GM12878 (cell line): ENCODE measurements around the gene MYO16. TPM values are rescaled to one million over a fixed set of nuclear protein-coding genes. Genes with fewer than 3 reads are reported as not detected.

Experiments used
- ATAC-seq: fragments of 200-7000 bp; cut with Tn5 transposase; 3 replicates; pipeline ENCODE4 v1.9.1; 2020; ENCODE audit warnings: mild to moderate bottlenecking, moderate library complexity
- BruUV-seq: library from RNA; stranded (reverse); fragments of 400-500 nt; replicated peaks from 2 replicates; lab custom pipeline; 2021; lab: Mats Ljungman, UMichigan
- CTCF ChIA-PET: fragments of 300-600 bp; sonication (Branson Sonifier 250); formaldehyde crosslinking; extraction: SDS; loops from one replicate; lab custom pipeline; 2021; ENCODE audit warnings: inconsistent platforms; lab: Yijun Ruan, JAX
- POLR2A ChIA-PET: fragments of 350-600 bp; formaldehyde crosslinking; extraction: SDS; loops from one replicate; lab custom pipeline; 2021; ENCODE audit warnings: inconsistent platforms; lab: Charles Lee
- RAD21 ChIA-PET: fragments of 300-600 bp; sonication (Branson Sonifier 250); formaldehyde crosslinking; loops from one replicate; lab custom pipeline; 2023; ENCODE audit warnings: antibody characterized with exemption; ENCODE audit not compliant: unreplicated experiment; lab: Charles Lee
- SMC1A ChIA-PET: fragments of 300-600 bp; sonication (Branson Sonifier 250); formaldehyde crosslinking; loops from one replicate; lab custom pipeline; 2023; ENCODE audit not compliant: unreplicated experiment, uncharacterized antibody; lab: Charles Lee
- DNase-seq: peaks from one replicate; pipeline ENCODE4 v3.0.0-alpha.2; 2011; ENCODE audit warnings: low read depth, low spot score
- FAIRE-seq: peaks from 3 replicates; lab custom pipeline; 2011; peaks lifted over from hg19 to GRCh38; lab: Jason Lieb, UNC
- H2AFZ ChIP-seq: 2 replicates; pipeline ENCODE4 v1.6.0; 2011; ENCODE audit warnings: low read depth, low read length, control low read depth; ENCODE audit not compliant: control insufficient read depth
- H3K27ac ChIP-seq: 2 replicates; pipeline ENCODE4 v1.5.1; 2011; ENCODE audit warnings: control low read depth; ENCODE audit not compliant: control insufficient read depth, insufficient read depth
- H3K27me3 ChIP-seq, 2 experiments: replicated peaks in 1 of 2; 2 replicates each; pipeline versions ENCODE4 v1.6.0 to v1.6.1; 2011; ENCODE audit warnings: low read length in 1 of 2; ENCODE audit not compliant: control insufficient read depth in 2 of 2, insufficient read depth in 2 of 2
- H3K36me3 ChIP-seq, 2 experiments: 2 replicates each; pipeline ENCODE4 v1.5.1; 2011; ENCODE audit warnings: low read length in 1 of 2; ENCODE audit not compliant: control insufficient read depth in 2 of 2, insufficient read depth in 2 of 2
- H3K4me1 ChIP-seq: 2 replicates; pipeline ENCODE4 v1.6.1; 2011; ENCODE audit warnings: mild to moderate bottlenecking, low read length, moderate library complexity, mixed read lengths; ENCODE audit not compliant: control insufficient read depth, insufficient read depth
- H3K4me2 ChIP-seq: 2 replicates; pipeline ENCODE4 v1.6.0; 2011; ENCODE audit warnings: control low read depth; ENCODE audit not compliant: control insufficient read depth, insufficient read depth
- H3K4me3 ChIP-seq: fragments of 200-600 bp; sonication (generic); 2 replicates; pipeline ENCODE4 v1.5.1; 2016
- H3K79me2 ChIP-seq: 2 replicates; pipeline ENCODE4 v1.6.0; 2011; ENCODE audit warnings: low read length; ENCODE audit not compliant: control insufficient read depth, insufficient read depth
- H3K9ac ChIP-seq: 2 replicates; pipeline ENCODE4 v1.8.0; 2011; ENCODE audit warnings: low read length, control low read depth, mixed read lengths; ENCODE audit not compliant: control insufficient read depth, insufficient read depth
- H3K9me3 ChIP-seq: replicated peaks from 3 replicates; pipeline ENCODE4 v1.5.1; 2011; ENCODE audit warnings: mild to moderate bottlenecking, low read length; ENCODE audit not compliant: control insufficient read depth, insufficient read depth
- H4K20me1 ChIP-seq: 2 replicates; pipeline ENCODE4 v1.6.0; 2011; ENCODE audit not compliant: control insufficient read depth, insufficient read depth
- EZH2 ChIP-seq: IDR thresholded peaks from 2 replicates; pipeline ENCODE4 v1.6.1; 2012; ENCODE audit warnings: low read depth, mild to moderate bottlenecking, control low read depth, inconsistent platforms, low read length, borderline replicate concordance; ENCODE audit not compliant: control insufficient read depth
- IRF3 ChIP-seq: fragments of 450-650 bp; IDR thresholded peaks from 2 replicates; pipeline ENCODE4 v1.6.1; 2014; ENCODE audit warnings: mild to moderate bottlenecking
- PKNOX1 ChIP-seq: fragments of 450-650 bp; IDR thresholded peaks from 2 replicates; pipeline ENCODE4 v1.6.1; 2016; ENCODE audit warnings: mild to moderate bottlenecking
- SP1 ChIP-seq: IDR thresholded peaks from one replicate; pipeline ENCODE4 v1.6.1; 2011; ENCODE audit warnings: low read depth, low read length
- ZNF687 ChIP-seq: fragments of 450-650 bp; IDR thresholded peaks from 2 replicates; pipeline ENCODE4 v1.6.1; 2017; ENCODE audit warnings: mild to moderate bottlenecking, moderate library complexity
- whole genome bisulfite sequencing: methylation state at CpG from one replicate; pipeline ENCODE4 v1.1.6; 2016; ENCODE audit warnings: low lambda C conversion rate; ENCODE audit not compliant: insufficient replicate concordance, insufficient coverage; ENCODE audit errors: missing lambda C conversion rate; 5-methylcytosine and 5-hydroxymethylcytosine counted together
- in situ Hi-C: fragments of 300-500 bp; cut with MboI; formaldehyde crosslinking; loops from 9 replicates; pipeline ENCODE4 v1.14.3; 2018; ENCODE audit warnings: mixed read lengths
- intact Hi-C: fragments of 100-400 bp; cut with micrococcal nuclease; formaldehyde crosslinking; loops from one replicate; pipeline ENCODE4 v1.14.2; 2022; ENCODE audit not compliant: unreplicated experiment
- polyA plus RNA-seq, 11 experiments: library from polyadenylated mRNA; depleted of rRNA in 4 of 11; unstranded in 6 of 11; stranded (reverse) in 5 of 11; fragments of >200 nt; fragmentation: Nextera tagmentation in 4 of 11; fragmentation: Illumina TruSeq in 1 of 11; extraction: Ambion mirVana in 4 of 11; extraction: Trizol in 1 of 11; gene quantifications; 1 replicate in 1 of 11; 2 replicates in 10 of 11; pipeline versions ENCODE4 v1.2.1 to v1.2.3, GENCODE V29; 2011 to 2016; ENCODE audit warnings: inconsistent platforms in 2 of 11, missing spikeins in 2 of 11, low read depth in 1 of 11
- total RNA-seq, 4 experiments: library from RNA; depleted of rRNA in 3 of 4; stranded (reverse); fragments of >200 nt in 3 of 4; fragmentation: Illumina TruSeq in 1 of 4; extraction: Trizol in 1 of 4; gene quantifications; 2 replicates each; pipeline versions ENCODE4 v1.2.1 to v1.2.3, GENCODE V29; 2013 to 2021

The MYO16 gene
- total and polyA plus RNA-seq, 10 of the 15 experiments (the other 5 are each of a cell fraction or from before 2014, with no cell fraction given), result under 0.01 to 1.7 (median 0.05) TPM; not detected in 4

GRCh38 chr13:109024611-109025010 is 395.2 kb downstream of the MYO16 start (continued):
- TF ChIP-seq IRF3, result no peak
- TF ChIP-seq, all 136 proteins: peak for 0

GRCh38 chr13:109026266-109026665 is 396.9 kb downstream of the MYO16 start:
- no peak overlapping the region for H3K9ac ChIP-seq
- ChIA-PET CTCF (no interaction called here), POLR2A (no interaction called here), RAD21 (no interaction called here), SMC1A (no interaction called here)
- H3K4me1 ChIP-seq, result no peaks in the 10 kb centered on the region
- 5% methylated on average over 4 of the region's 4 CpGs for WGBS
- no peak for DNase-seq
- no peak overlapping the region for H3K4me3 ChIP-seq
- no peak overlapping the region for H3K27ac ChIP-seq
- no peak overlapping the region for H2AFZ ChIP-seq
- H4K20me1 ChIP-seq, result no peaks in the 10 kb centered on the region
- in situ Hi-C loops, result no loop called here
- H3K9me3 ChIP-seq, result no peaks in the 10 kb centered on the region
- ATAC-seq, result no peak
- BruUV-seq, result no TSS peak
- intact Hi-C loops, result no loop called here
- H3K4me2 ChIP-seq, result no peak overlapping the region
- no peaks in the 10 kb centered on the region for H3K79me2 ChIP-seq
- H3K27me3 ChIP-seq, result no peaks in the 10 kb centered on the region
- no peak for FAIRE-seq
- no peak for TF ChIP-seq SP1
- TF ChIP-seq PKNOX1, result no peak
- no peak for TF ChIP-seq ZNF687
- no peak for TF ChIP-seq EZH2
- H3K36me3 ChIP-seq, result no peaks in the 10 kb centered on the region
